Measurements from ENCODE around the gene STMN1. TPM values are rescaled to one million over a fixed set of nuclear protein-coding genes. Genes with fewer than 3 reads are reported as not detected.

Gene STMN1
- polyA plus RNA-seq, 1 donor from 2014 or later = 1,950 TPM

- Histone ChIP-seq H3K36me3 (ENCODE audit: insufficient read depth, low read length) (peaks cover 5% of the 10 kb centered on the region), H3K9ac (ENCODE audit: low read length) (no peak overlapping the region), H3K27ac (ENCODE audit: low read length) (no peak overlapping the region), H2AFZ (ENCODE audit: low read depth, low read length) (no peak overlapping the region), H3K4me3 (ENCODE audit: low read length) (no peak overlapping the region), H3F3A (ENCODE audit: insufficient read depth, low read length, poor library complexity, severe bottlenecking) (no peaks in the 10 kb centered on the region), H4K20me1 (ENCODE audit: insufficient read depth) (no peaks in the 10 kb centered on the region), H3K27me3 (ENCODE audit: insufficient read depth, low read depth, low read length) (no peaks in the 10 kb centered on the region), H3K4me2 (ENCODE audit: low read length) (no peak overlapping the region), H3K9me3 (ENCODE audit: low read length) (no peaks in the 10 kb centered on the region), H3K9me2 (ENCODE audit: insufficient read depth, low read length) (no peaks in the 10 kb centered on the region), H3K79me2 (replicated peaks; ENCODE audit: insufficient read depth, low read length) (no peaks in the 10 kb centered on the region)
- no peak for TF ChIP-seq POLR2AphosphoS5 (IDR thresholded peaks at IDR 0.05)
- TF ChIP-seq EZH2 (IDR thresholded peaks at IDR 0.05; ENCODE audit: borderline replicate concordance, insufficient read depth, low read length, poor library complexity, severe bottlenecking) = no peak
- TF ChIP-seq SMC3 (conservative IDR thresholded peaks at IDR 0.05; ENCODE audit: poor library complexity) = no peak
- no peak for TF ChIP-seq EP300 (conservative IDR thresholded peaks at IDR 0.05; ENCODE audit: poor library complexity, severe bottlenecking)
- no peak for TF ChIP-seq TAF1 (IDR thresholded peaks at IDR 0.05; ENCODE audit: low read depth)
- TF ChIP-seq REST (IDR thresholded peaks at IDR 0.05; ENCODE audit: borderline replicate concordance) = no peak
- TF ChIP-seq RAD21 (conservative IDR thresholded peaks at IDR 0.05) = no peak
These were observed 38.8 kb downstream of the STMN1 start for GRCh38 chr1:25867210-25867991.

GRCh38 chr1:25866288-25866687 lies 39.9 kb downstream of the STMN1 start:
- peaks cover 5% of the 10 kb centered on the region for H3K36me3 ChIP-seq (ENCODE audit: insufficient read depth, low read length)
- no peak overlapping the region for H2AFZ ChIP-seq (ENCODE audit: low read depth, low read length)
- TF ChIP-seq EZH2 (IDR thresholded peaks at IDR 0.05; ENCODE audit: borderline replicate concordance, insufficient read depth, low read length, poor library complexity, severe bottlenecking) (no peak), CTCF (IDR thresholded peaks at IDR 0.05; ENCODE audit: poor library complexity, severe bottlenecking) (no peak), MXI1 (conservative IDR thresholded peaks at IDR 0.05; ENCODE audit: poor library complexity, severe bottlenecking) (no peak), SMC3 (conservative IDR thresholded peaks at IDR 0.05; ENCODE audit: poor library complexity) (no peak), EP300 (conservative IDR thresholded peaks at IDR 0.05; ENCODE audit: poor library complexity, severe bottlenecking) (no peak), RAD21 (conservative IDR thresholded peaks at IDR 0.05) (no peak), TAF1 (IDR thresholded peaks at IDR 0.05; ENCODE audit: low read depth) (no peak), REST (IDR thresholded peaks at IDR 0.05; ENCODE audit: borderline replicate concordance) (no peak), POLR2AphosphoS5 (IDR thresholded peaks at IDR 0.05) (no peak)
- H4K20me1 ChIP-seq (ENCODE audit: insufficient read depth) = no peaks in the 10 kb centered on the region
- no peaks in the 10 kb centered on the region for H3K79me2 ChIP-seq (replicated peaks; ENCODE audit: insufficient read depth, low read length)
- H3K4me3 ChIP-seq (ENCODE audit: low read length) = no peak overlapping the region
- H3K9me2 ChIP-seq (ENCODE audit: insufficient read depth, low read length) = no peaks in the 10 kb centered on the region
- H3K4me2 ChIP-seq (ENCODE audit: low read length) = no peak overlapping the region
- no peaks in the 10 kb centered on the region for H3K27me3 ChIP-seq (ENCODE audit: insufficient read depth, low read depth, low read length)
- H3K9me3 ChIP-seq (ENCODE audit: low read length) = no peaks in the 10 kb centered on the region
- H3F3A ChIP-seq (ENCODE audit: insufficient read depth, low read length, poor library complexity, severe bottlenecking) = no peaks in the 10 kb centered on the region
- no peak overlapping the region for H3K27ac ChIP-seq (ENCODE audit: low read length)
- no peak overlapping the region for H3K9ac ChIP-seq (ENCODE audit: low read length)
